Endothelial cell of umbilical vein (primary cell): ENCODE measurements around the gene PLA2G5.

Experiments used
- CTCF ChIP-seq, 2 donors: IDR thresholded peaks; 1 replicate in 1 of 2; 2 replicates in 1 of 2; pipeline ENCODE4 v1.5.1; 2011; ENCODE audit warnings: low read length in 2 of 2, mild to moderate bottlenecking in 2 of 2, moderate library complexity in 2 of 2, control low read depth in 1 of 2, inconsistent platforms in 1 of 2, low read depth in 1 of 2; ENCODE audit not compliant: insufficient read depth in 1 of 2; ENCODE audit errors: extremely low read depth in 1 of 2
- EZH2 ChIP-seq: IDR thresholded peaks from 2 replicates; pipeline ENCODE4 v1.6.1; 2012; ENCODE audit warnings: borderline replicate concordance, low read depth, mild to moderate bottlenecking, moderate library complexity, low read length, inconsistent platforms; ENCODE audit not compliant: severe bottlenecking
- POLR2AphosphoS5 ChIP-seq: IDR thresholded peaks from 2 replicates; pipeline ENCODE4 v1.6.1; 2012; ENCODE audit warnings: low read depth, mild to moderate bottlenecking, control low read depth, low read length, moderate library complexity; ENCODE audit not compliant: insufficient read depth

- TF ChIP-seq CTCF (IDR thresholded peaks at IDR 0.05; ENCODE audit: extremely low read depth in 1 of 2, insufficient read depth in 1 of 2, low read depth in 1 of 2, low read length in 2 of 2) (no peak), POLR2AphosphoS5 (no peak), EZH2 (no peak)
Measured at GRCh38 chr1:20071416-20071815, 1.4 kb downstream of the PLA2G5 start.
